ENCODE results near the gene FGD6.
A peak's percentile ranks its signal among the peaks of the same experiment; 100 is the strongest.

The FGD6 gene

DNA sequence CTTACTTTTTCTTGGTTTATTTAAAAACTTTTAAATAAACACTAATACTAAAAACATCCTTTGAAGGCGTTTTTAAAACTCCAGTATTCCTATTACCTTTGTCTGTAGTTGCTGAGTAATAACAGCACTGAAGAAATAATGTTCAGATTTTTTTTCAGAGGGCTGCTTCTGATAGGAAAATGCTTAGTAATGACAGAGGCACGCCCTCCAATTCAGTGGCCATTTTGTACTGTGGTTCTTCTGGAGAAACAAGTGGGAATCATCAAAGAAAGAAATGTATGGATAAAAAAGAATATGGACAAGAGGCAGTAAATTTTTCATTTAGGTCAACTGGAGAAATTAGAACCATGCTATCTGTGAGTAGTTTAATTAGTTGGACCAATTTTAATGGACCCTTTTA, 13.9 kb upstream of the FGD6 start:
- DNase-seq = no peak

DNA sequence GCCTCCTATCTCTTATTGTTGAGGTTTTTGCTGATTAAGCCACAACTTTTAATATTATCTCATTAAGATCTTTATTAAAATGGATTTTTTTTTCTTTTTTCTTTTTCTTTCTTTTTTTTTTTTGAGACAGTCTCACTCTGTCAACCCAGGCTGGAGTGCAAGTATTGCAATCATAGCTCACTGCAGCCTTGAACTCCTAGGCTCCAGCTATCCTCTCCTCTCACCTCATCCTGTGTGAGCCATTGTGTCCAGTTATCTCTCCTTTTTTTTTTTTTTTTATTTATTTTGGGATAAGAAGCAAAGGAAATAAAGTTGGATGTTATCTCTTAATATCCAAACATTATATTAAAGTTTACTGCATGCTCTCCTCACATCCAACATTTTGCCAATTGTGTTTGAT, 13.0 kb upstream of the FGD6 start:
- no peak for DNase-seq

DNA sequence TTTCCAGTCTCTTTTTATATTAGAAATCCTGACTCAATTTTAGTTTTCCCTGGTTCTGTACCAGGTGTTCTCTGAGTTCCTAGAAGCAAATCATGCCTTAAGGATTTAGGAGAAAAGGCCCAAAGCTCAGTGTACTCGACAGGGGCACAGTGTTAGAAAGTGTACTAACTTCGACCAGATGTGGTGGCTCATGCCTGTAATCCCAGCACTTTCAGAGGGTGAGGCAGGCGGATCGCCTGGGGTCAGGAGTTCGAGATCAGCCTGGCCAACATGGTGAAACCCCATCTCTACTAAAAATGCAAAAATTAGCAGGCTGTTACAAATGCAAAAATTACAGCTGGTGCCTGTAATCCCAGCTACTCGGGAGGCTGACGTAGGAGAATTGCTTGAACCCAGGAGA, 12.4 kb upstream of the FGD6 start:
- DNase-seq = no peak

DNA sequence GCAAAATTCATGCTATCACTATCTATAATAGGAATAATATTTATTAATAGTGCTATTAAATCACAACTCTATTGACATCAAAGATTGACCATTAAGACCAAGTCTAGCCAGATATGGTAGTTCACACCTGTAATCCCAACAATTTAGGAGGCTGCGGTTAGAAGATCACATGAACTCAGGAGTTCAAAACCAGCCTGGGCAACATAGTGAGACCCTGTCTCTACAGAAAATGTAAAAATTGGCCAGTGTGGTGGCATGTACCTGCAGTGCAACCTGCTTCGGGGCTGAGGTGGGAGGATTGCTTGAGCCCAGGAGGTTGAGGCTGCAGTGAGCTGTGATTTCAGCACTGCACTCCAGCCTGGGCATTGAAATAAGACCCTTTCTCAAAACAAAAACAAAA, 11.3 kb upstream of the FGD6 start:
- no peak for DNase-seq

DNA sequence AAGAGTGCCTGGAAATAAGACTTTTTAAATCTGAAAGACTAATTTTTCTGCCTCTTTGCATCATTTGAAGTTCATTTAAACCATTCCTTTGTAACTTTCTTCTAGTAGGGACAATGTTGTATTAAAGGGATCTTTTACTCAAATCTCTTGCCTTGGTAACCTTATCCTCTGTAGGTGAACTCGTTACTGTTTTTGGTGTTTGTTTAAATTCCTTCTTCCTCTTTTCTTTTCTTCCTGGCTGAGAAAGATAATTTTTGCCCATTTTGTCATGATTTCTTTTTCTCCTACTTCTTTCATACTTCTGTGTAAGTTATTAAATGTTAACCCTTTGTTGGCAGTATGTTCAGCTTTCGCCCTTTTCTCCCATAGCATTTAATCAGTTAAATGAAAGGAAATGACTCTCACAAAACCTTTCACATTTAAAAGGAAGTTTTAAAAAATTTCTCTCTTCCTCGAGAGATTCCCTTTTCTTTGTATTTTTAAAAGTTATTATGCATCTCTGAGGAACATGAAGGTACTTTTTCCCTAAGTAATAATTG, 10.6 kb upstream of the FGD6 start:
- DNase-seq = no peak

DNA sequence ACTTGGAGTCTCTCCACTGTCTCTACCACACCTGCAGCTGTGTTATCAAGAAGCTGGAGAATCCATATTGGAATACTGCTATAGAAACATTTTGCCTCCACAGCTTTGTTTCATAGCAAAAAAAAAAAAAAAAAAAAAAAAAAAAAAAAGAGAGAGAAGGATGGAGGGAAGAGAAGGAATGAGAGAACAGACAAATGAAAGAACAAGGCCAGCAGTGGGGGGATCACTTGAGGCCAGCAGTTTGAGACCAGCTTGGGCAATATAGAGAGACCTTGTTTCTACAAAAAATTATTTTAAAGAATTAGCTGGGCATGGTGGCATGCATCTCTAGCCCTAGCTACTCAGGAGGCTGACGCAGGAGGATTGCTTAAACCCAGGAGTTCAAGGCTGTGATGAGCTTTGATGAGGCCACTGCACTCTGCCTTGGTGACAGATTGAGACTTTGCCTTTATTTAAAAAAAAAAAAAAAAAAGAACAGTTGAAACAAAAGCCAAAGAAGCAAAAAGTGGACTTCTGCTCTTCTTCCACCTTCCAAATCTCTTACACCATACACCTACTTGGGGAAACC, 8.5 kb upstream of the FGD6 start:
- no peak for DNase-seq

DNA sequence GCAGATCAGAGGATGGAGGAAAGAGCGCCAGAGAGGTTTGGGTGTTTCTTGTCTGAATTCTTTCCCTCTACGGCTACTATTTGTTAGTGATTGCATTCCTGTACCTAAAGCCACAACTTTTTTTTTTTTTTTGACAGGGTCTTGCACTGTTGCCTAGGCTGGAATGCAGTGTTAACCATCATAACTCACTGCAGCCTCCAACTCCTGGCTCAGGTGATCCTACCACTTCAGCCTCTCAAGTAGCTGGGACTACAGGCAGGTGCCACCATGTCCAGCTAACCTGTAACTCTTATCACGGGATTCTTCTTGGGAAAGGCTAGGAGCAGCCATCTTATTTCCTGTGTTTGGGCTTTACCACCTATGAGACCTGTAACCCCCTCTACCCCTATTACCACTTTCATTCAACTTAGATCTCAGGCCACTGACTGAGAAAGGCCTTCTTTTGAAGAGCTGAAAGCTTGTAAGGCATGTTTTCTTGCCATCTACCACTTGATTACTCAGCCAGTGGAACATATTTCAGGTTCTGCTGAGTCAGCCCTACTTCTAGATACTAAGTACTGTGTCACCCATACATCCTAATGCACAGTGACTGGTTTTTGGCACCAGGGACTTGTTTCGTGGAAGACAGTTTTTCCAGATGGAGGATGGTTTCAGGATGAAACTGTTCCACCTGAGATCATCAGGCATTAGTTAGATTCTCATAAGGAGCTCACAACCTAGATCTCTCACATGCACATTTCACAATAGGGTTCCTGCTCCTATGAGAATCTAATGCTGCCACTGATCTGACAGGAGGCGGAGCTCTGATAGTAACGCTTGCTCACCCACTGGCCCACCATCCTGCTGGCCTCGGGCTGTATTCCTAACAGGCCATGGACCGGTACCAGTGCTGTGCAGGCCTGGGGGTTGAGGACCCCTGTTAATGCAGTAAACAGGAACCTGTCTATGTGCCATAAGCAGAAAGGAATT, 7.2 kb upstream of the FGD6 start:
- DNase-seq = no peak

DNA sequence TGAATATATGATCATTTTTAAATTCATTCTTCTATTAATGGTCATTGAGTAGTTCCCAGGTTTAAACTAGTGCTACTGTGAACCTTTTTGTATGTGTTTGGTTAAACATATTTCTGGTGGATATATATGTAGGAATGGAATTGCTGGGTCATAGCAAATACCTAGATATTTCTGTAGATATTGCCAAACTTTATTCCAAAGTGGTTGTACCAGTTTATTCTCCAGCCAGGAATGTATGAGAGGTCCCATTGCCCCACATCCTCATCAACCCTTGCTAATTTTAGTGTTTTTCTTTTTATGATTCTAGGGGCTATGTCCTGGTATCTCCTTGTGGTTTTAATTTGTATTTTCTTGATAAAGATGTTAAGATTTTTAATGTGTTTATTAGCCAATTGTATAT, 3.5 kb upstream of the FGD6 start:
- no peak for DNase-seq

DNA sequence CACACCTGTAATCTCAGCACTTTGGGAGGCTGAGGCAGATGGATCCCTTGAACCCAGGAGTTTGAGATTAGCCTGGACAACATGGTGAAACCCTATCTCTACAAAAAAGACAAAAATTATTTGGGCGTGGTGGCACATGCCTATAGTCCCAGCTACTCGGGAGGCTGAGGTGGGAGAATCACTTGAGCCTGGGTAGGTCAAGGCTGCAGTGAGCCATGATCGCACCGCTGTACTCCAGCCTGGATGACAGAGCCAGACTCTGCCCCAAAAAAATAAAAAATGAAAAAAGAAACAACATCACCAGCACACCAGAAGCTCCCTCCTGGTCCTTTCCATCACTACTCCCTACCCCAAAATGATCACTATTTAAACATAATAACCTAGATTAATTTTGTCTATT, 2.9 kb upstream of the FGD6 start:
- DNase-seq = no peak

DNA sequence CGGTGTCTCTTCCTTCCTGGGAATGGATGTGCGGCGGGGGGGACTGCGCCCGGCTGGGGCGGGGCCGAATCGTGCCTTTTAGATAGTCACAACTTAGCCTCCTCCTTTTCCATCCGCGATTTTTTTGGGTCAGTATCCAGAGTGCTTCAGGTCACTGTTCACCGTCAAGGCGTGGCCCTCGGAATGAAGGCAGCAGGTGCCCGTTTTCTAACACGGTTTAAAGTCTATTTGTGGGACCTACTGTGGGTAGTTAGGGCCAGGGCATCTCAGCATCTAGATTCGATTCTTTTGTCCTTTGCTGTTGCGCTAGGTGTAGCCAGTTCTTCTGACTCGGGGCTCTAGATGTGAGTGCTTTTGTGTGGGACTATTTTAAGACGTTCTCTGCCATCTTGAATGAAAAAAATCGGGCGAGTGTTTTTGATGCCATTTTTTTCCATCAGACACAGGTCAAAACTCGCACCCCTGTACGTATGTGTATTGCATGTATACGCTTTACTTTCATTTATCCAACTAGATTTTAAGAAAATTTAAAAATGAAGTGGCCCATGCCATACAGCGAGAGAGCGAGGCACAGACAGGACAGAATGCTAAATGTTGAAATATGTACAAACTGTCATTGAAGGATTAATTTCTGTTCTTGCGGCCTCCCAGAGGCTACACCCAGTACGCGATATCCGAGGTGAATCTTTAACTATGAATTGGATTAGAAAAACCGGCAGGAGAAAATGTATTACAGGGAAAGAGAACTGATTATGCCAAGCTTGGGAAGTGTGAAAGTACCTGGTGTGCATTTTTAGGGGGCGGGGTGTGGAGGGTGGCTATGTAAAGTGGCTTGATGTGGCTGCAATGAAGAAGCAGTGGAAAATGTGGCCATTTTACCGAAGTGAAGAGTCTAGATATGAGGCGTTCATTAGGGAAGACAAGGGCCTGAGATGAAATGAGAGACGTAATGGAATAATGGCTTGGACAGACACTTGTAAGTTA, 1.2 kb upstream of the FGD6 start:
- peak; percentile 40 for DNase-seq

DNA sequence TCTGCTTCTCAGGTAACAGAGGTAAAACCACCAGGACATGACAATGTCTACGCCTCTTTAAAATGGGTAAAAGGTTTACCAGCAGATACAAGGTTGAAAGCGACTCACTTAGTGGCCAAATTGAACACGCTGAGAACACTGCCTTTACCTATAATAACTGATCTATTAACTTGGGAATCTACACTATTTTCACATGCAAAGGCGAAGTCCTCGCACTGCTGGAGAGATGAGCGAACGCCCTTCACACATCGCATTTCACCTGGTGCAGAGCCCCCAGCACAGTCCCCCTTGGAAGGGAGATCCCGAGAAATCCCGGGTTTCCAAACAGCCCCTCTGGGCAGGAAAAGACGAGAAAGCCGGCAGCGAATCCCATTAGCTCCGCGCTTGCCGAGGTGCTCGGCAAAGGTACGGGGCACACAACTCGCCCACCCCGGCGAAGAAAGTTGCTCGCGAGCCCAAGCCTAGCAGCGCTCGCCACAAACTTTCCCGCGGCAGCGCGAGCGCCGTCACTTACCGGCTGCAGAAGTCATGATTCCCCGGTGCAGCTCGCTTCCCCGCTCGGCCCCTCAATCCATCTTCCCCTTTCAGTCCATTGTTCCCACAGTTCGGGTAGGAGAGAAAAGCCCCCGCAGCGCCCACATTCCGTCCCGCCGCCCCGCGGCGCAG, 423 bp downstream of the FGD6 start:
- no peak for DNase-seq

DNA sequence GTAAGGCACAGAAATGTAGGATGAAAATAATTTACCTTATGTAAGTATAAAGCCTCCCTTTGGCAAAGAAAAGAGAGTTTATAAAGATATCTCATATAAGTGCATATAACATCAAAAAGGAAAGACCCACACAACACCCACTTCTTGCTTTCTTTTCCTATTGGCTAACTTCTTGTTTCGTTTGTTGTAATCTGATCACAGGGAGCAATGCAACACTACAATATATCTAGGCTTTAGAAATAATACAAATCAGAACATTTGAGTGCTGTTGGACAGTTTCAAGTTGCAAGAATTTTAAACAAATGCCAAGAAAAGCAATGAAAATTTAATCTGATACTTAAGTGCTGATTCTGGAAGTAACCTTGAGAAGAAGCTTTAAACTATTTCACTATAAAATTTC, 1.3 kb downstream of the FGD6 start:
- no peak for DNase-seq

DNA sequence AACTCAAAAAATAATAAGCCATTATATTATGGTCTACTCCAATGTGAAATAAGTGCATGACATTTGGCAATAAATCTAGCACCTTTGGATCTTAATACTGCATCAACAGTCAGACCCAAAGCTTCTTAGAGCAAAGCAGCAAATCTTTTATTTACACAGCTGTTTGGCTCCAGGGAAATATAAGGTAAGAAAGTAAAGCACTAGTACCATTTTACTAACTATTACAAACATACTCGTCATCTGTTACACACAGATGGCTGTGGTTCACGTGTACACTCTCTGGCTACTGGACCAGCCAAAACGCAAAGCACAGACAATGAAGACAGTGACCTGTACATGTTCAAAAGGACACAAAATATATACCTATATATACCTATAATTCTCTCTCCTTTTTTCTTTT, 2.8 kb downstream of the FGD6 start:
- DNase-seq = peak; percentile 5

DNA sequence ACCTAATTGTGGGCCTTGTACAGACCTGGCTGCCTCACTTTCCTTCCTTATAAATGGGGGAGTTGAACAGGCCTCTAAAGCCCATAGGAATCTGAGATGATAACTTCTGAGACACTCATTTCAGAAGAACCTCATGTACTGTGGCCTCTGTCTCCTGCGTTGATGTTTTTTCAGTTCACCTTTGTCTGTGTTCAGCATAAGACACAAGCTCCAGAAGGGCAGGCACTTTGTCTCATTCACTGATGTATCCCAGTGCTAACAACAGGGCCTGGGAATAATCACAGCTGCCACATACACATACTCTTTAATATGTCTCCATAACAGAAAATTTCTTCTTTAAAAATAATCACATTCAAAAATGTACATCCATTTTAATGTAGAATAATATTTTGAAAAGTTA, 3.3 kb downstream of the FGD6 start:
- no peak for DNase-seq

DNA sequence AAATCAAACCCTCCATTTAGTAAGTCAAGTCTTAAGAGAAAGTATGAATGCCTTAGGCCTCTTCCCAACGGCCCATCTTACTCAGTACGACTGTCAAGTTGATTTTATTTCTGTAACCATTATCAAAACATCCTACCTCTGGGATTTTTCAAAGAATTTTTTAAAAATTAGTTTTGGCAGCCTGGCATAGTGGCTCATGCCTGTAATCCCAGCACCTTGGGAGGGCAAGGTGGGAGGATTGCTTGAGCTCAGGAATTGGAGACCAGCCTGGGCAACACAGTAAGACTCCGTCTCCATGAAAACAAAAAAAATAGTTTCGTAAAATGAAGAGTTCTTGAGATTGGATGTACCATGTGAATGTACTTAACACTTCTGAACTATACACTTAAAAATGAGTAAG, 4.1 kb downstream of the FGD6 start:
- no peak for DNase-seq

DNA sequence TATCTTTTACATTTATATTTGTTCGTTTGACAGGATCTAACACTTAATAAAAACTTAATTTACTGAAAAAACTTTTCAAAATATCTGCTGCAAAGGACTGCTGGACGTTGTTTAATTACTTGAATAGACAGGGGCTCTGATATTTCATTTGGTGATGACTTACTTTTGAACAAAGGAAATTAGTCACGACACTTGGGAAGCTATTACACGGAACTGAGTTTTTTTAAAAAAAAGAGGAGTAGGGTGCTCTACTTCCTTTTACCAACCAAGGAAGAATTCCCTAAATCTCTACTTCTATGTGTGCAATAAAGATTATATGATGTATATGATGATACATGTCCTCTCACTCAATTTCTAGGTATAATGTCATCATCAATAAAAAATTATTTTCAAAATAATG, 4.7 kb downstream of the FGD6 start:
- no peak for DNase-seq

DNA sequence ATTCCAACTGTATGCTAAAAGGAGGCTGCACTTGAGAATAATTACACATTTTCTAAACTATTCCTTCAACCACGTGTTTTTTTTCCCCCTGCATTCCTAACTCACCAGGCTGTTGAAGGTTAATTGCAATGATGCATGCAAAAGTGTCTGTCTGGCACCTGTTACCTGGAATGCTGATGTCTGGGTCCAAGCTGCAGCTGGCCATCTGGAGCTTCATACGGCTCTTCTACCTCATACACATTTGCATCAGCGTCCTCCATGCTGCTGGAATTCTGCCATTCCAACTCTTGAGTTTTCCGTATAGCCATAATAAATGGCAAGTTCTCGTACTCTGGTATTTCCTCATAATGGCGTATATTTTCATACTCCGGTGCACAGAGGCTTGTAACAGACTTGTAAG, 8.6 kb downstream of the FGD6 start:
- DNase-seq = no peak

DNA sequence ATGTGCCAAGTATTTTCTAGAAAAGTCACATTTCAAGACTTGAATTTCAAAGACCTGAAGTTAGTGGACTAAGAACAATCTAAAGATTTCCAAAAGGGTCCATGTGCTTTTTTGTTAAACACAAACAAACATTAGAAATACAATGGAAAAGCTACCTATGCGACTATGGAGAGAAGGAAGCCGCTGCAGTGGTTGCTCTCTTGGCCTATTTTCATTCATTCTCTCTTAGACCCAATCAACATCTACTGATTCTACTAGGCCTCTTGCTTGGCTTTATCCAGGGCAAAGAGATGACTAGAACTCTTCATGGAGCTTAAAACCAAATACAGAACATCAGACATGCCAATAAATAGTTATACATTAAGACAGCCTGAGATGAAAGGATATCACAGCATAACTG, 9.9 kb downstream of the FGD6 start:
- no peak for DNase-seq

DNA sequence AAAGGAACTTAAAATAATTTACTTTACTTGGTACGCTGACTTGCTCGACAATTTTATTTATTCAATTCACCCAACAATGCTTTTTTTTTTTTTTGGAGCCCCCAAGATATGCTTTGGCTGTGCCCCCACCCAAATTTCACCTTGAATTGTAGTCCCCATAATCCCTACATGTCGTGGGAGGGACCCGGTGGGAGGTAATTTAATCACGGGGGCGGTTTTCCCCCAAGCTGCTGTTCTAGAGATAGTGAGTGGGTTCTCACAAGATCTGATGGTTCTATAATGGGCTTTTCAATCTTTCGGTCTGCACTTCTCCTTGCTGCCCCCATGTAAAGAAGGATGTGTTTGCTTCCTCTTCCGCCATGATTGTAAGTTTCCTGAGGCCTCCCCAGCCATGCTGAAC, 10.4 kb downstream of the FGD6 start:
- no peak for DNase-seq

DNA sequence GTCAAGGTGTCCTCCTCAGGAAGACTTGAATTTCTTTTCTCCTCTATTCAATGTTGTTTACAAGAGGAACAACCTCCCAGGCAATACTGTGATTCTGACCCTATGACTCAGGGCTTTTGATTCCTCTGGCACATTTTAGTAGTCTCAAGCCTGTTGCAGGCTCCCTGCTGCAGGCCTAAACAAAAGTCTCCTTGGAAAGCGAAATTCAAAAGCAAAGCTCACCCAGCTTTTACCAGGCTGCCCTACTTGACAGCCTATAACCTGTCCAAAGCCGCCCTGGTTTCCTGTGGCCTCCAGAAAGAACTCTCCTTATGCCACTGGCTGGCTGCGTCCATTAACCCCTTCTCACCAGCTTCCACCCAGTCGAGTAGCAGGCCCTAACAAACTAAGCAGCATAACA, 11.6 kb downstream of the FGD6 start:
- DNase-seq = no peak

DNA sequence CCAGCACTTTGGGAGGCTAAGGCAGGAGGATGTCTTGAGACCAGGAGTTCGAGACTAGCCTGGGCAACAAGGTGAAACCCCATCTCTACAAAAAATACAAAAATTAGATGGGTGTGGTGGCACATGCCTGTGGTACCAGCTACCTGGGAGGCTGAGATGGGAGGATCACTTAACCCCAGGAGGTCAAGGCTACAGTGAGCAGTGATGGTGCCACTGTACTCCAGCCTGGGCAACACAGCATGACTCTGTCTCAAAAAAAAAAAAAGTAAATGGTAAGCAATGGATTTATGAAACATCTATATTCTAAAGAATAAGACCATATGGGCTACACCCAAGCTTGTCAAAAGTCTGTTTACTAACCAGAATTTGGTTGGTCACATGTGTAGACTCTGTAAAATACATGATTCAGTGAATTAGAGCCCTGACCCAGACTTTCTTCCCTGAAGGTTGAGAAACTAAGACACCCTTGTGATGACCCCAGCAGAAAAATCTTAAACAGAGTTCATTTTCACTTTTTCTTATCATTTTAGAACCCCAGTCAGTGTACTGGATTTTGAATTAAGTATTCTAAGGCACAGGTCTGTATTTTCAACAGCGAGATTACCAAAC, 12.1 kb downstream of the FGD6 start:
- no peak for DNase-seq
